Measurements from ENCODE around the gene ANKRD13C.

- TF ChIP-seq CTCF (IDR thresholded peaks at IDR 0.05; ENCODE audit: borderline replicate concordance, extremely low read depth, low read length, poor library complexity, severe bottlenecking) (no peak), EZH2 (IDR thresholded peaks at IDR 0.05; ENCODE audit: borderline replicate concordance, low read depth, low read length, severe bottlenecking) (no peak)
These were observed 45.8 kb upstream of the ANKRD13C start for GRCh38 chr1:70400335-70400734.
